Muscle layer of colon (tissue), 2 donors: ENCODE results near the gene NETO1.

Experiments used
- H3K27ac ChIP-seq: one replicate; pipeline ENCODE4 v1.7.0; 2013; ENCODE audit warnings: low read depth, mild to moderate bottlenecking, low read length, moderate library complexity
- H3K27me3 ChIP-seq, 2 donors: one replicate each; pipeline ENCODE4 v1.7.0; 2013; ENCODE audit warnings: low read length in 2 of 2, mild to moderate bottlenecking in 2 of 2; ENCODE audit not compliant: insufficient read depth in 2 of 2, control insufficient read depth in 1 of 2
- H3K36me3 ChIP-seq: one replicate; pipeline ENCODE4 v1.7.0; 2013; ENCODE audit warnings: mild to moderate bottlenecking, low read length; ENCODE audit not compliant: insufficient read depth
- H3K4me1 ChIP-seq: one replicate; pipeline ENCODE4 v1.7.0; 2013; ENCODE audit warnings: mild to moderate bottlenecking, low read length; ENCODE audit not compliant: insufficient read depth
- H3K4me3 ChIP-seq, 2 donors: one replicate each; pipeline ENCODE4 v1.7.0; 2013; ENCODE audit warnings: low read length in 2 of 2, low read depth in 1 of 2, mild to moderate bottlenecking in 1 of 2, moderate library complexity in 1 of 2
- H3K9ac ChIP-seq: one replicate; pipeline ENCODE4 v1.7.0; 2013; ENCODE audit warnings: low read length
- H3K9me3 ChIP-seq: one replicate; pipeline ENCODE4 v1.7.0; 2013; ENCODE audit warnings: mild to moderate bottlenecking, low read length
- donor health status: abdominal sarcoma.
- donor health status: Adenocarcinoma of cecum.

The NETO1 gene

DNA sequence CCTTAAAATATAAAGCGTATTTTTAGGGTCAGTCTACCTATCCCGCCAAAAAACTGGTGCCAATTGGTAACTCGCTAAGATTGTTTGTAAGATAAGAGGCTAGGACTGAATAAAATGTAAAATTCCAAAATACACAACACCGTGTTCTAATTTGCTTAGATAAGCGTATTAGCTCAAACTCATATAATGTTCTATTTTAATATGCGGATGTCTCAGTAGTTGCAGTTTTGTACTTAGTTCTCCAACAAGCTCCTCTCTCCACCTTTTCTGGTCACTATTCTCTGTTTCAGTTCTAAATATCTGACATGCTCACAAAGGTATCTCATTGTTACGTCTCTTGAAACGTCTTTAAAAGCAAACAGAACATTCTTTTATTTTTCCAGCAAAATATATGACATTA lies 24.0 kb downstream of the NETO1 start:
- no peak overlapping the region for H3K27ac ChIP-seq
- H3K4me1 ChIP-seq, result no peaks in the 10 kb centered on the region
- H3K4me3 ChIP-seq, result no peak overlapping the region
- H3K9ac ChIP-seq, result no peak overlapping the region
- H3K9me3 ChIP-seq, result no peaks in the 10 kb centered on the region
- no peaks in the 10 kb centered on the region for H3K36me3 ChIP-seq
- H3K27me3 ChIP-seq, result no peaks in the 10 kb centered on the region

DNA sequence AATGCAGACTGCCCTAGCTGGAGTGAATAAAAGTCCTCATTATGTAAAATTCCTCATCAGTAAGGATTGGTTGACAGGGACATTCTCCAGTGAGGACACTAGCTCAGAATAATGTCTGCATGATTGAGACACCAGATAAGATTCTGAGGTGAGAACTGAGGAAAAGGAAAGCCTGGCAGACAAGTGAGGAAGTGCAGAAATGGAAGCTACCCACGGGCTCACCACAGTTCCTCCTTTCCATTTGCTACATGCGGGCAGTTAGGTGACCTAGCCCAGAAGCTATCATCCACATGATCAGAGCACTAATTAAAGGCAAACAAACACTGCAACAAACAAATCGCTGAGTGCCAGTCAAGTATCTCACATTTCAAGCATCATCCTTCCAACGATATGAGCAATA lies 27.7 kb downstream of the NETO1 start:
- H3K9ac ChIP-seq, result no peak overlapping the region
- no peaks in the 10 kb centered on the region for H3K36me3 ChIP-seq
- H3K9me3 ChIP-seq, result no peaks in the 10 kb centered on the region
- no peak overlapping the region for H3K4me3 ChIP-seq
- H3K27ac ChIP-seq, result no peak overlapping the region
- no peaks in the 10 kb centered on the region for H3K4me1 ChIP-seq
- H3K27me3 ChIP-seq, result no peaks in the 10 kb centered on the region

DNA sequence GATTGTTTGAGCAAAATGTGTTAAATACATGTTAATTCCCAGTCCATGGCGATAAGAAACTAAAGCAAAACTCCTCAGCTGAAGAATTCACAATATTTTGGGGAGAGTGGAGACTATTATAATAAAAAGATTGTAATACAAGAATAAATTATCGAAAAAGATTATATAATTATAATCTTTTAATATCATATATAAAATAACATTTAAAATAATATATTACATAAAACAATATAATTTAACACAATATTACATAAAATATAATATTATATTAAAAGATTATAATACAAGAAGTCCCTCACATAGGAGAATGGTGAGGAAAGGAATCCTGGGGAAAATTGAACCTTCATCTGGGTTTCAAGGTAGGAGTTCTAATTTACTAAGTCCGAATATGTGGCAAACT lies 33.1 kb downstream of the NETO1 start:
- no peaks in the 10 kb centered on the region for H3K9me3 ChIP-seq
- H3K27me3 ChIP-seq, result no peaks in the 10 kb centered on the region
- H3K9ac ChIP-seq, result no peak overlapping the region
- no peaks in the 10 kb centered on the region for H3K36me3 ChIP-seq
- no peak overlapping the region for H3K4me3 ChIP-seq
- H3K4me1 ChIP-seq, result no peaks in the 10 kb centered on the region
- H3K27ac ChIP-seq, result no peak overlapping the region

DNA sequence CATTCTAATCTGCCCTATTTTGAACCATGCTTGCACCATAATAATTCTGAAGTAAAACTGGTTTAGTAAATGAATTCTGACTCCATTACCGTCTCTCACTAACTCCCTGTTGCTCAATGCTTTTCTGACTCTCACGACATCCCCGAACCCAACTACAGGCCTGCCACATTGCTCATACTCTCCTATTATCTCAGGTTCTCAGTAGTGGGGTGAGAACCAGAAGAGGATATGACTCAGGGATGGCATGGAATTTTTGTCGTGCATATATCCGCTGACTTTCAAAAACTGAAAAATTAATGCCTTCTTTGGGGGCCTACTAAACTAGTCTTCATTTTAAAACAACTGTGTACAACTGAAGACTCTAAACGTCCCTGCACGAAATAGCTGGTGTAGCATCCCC lies 34.3 kb downstream of the NETO1 start:
- no peaks in the 10 kb centered on the region for H3K4me1 ChIP-seq
- H3K27me3 ChIP-seq, result no peaks in the 10 kb centered on the region
- no peak overlapping the region for H3K9ac ChIP-seq
- H3K27ac ChIP-seq, result no peak overlapping the region
- no peak overlapping the region for H3K4me3 ChIP-seq
- no peaks in the 10 kb centered on the region for H3K36me3 ChIP-seq
- no peaks in the 10 kb centered on the region for H3K9me3 ChIP-seq

DNA sequence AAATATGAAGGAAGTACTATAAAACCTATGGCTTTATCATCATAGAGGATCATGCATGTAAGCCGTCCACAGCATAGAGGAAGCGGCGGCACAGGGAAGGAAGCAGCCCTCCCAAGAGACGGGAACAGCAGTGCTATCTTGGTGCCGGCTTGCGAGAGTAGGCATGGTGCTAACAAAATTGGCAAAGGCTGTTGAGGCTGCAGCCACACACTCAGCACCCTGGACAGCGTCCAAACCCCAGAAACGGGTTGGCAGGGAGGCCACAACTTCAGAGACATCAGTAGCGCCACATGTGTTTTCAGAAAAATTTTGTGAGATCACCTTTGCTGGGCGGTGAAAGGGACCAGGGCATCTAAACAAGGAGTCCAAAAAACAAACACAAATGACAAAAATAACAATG lies 37.7 kb downstream of the NETO1 start:
- H3K4me3 ChIP-seq, result no peak overlapping the region
- no peaks in the 10 kb centered on the region for H3K9me3 ChIP-seq
- no peak overlapping the region for H3K9ac ChIP-seq
- H3K36me3 ChIP-seq, result no peaks in the 10 kb centered on the region
- no peaks in the 10 kb centered on the region for H3K4me1 ChIP-seq
- no peaks in the 10 kb centered on the region for H3K27me3 ChIP-seq
- H3K27ac ChIP-seq, result no peak overlapping the region

DNA sequence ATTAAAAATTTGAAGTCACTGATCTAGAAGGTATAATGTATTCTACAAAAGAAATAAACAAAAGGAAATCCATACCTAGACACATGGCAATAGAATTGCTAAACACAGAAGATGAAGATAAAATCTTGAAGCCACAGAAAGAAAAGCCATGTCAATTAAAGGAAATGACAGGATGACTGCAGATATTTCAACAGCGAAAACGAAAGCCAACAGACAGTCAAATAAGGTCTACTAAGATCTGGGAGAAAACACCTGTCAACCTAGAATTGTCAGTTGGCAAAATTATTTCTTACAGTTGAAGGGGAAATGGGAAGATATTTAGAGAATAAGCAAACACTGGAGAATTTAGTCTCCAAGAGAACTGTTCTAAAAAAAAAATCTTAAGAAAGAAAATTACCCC lies 39.2 kb downstream of the NETO1 start:
- no peaks in the 10 kb centered on the region for H3K36me3 ChIP-seq
- H3K4me1 ChIP-seq, result no peaks in the 10 kb centered on the region
- no peak overlapping the region for H3K9ac ChIP-seq
- H3K27me3 ChIP-seq, result no peaks in the 10 kb centered on the region
- H3K27ac ChIP-seq, result no peak overlapping the region
- H3K9me3 ChIP-seq, result no peaks in the 10 kb centered on the region
- no peak overlapping the region for H3K4me3 ChIP-seq

DNA sequence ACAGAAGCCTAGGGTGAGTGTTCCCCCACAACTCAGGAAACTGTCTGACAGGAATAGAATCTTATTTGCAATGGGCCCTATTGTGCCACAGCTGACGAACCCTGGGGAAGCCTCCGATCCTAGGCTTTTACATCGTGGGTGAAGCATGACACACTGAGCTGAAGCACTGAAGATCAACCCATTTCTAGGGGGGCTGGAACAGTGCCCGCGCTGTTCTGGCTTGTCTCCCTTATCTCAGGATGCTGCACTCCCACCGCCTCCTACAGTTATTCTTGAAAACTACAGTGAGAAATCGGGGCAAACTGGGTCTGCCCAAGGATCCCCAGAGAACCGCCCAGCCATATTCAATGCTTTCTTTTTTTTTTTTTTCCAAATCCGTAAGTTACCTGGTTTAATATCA lies 41.1 kb downstream of the NETO1 start:
- H3K9me3 ChIP-seq, result no peaks in the 10 kb centered on the region
- H3K9ac ChIP-seq, result no peak overlapping the region
- H3K4me3 ChIP-seq, result no peak overlapping the region
- no peaks in the 10 kb centered on the region for H3K4me1 ChIP-seq
- no peaks in the 10 kb centered on the region for H3K27me3 ChIP-seq
- no peaks in the 10 kb centered on the region for H3K36me3 ChIP-seq
- no peak overlapping the region for H3K27ac ChIP-seq

DNA sequence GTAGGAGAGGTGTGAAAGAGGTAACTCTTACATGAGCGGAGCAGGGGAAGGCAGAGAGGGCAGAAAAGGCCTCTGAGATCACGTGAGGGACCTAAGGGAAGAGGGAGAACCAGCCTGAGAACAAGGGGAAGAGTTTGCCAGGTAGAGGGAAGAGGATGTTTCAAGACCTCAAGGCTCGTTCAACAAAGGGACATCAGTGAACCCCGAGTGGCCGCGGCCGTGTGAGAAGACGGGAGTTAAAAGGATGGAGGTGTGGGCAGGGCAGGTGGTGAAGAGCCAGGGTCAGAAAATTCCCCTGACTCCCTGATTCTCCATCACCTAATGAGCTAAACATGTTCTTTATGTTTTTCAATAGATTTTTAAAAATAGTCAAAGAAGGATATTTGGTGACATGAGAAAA lies 44.4 kb downstream of the NETO1 start:
- Histone ChIP-seq H3K4me1 (no peaks in the 10 kb centered on the region), H3K9ac (no peak overlapping the region), H3K9me3 (no peaks in the 10 kb centered on the region), H3K27ac (no peak overlapping the region), H3K4me3 (no peak overlapping the region), H3K36me3 (no peaks in the 10 kb centered on the region), H3K27me3 (no peaks in the 10 kb centered on the region)

DNA sequence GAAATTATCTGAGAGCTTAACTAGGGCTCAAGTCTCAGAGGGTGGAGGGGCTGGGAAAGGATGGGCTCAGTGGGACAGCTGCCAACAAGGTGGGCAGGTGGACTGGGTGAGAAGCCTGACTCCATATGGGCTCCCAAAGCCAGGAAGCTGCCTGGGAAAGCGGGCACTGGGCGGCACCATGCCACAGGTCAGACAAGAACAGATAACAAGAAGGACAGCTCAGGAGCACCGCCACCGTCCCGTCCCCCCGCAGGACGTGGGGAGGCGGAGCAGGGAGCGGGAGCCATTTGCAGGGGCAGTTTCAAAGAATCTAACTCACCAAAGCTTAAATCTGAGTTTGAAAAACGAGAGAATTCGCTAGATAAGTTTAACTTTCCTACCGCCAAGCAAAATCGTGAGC lies 45.6 kb downstream of the NETO1 start:
- no peaks in the 10 kb centered on the region for H3K4me1 ChIP-seq

DNA sequence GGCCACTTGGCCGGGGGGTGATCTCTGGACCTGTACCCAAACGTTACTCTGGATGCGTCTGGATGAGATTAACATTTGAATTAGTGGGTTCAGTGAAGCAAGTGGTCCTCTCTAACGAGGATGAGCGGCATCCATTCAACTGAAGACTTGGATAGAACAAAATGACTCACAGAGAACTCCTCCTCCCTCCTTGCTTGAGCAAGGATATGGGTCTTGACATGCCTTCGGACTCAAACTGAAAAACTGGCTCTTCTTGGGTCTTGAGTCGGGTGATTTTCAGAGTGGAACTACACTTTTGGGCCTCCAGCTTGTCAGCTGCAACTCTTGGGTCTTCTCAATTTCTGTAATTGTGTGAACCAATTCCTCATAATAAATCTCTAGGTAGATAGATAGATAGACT lies 47.2 kb downstream of the NETO1 start:
- H3K36me3 ChIP-seq, result no peaks in the 10 kb centered on the region
- no peak overlapping the region for H3K9ac ChIP-seq
- no peaks in the 10 kb centered on the region for H3K9me3 ChIP-seq
- no peaks in the 10 kb centered on the region for H3K4me1 ChIP-seq
- H3K4me3 ChIP-seq, result no peak overlapping the region
- no peak overlapping the region for H3K27ac ChIP-seq
- H3K27me3 ChIP-seq, result no peaks in the 10 kb centered on the region

More for the DNA sequence above, 45.6 kb downstream of the NETO1 start:
- Histone ChIP-seq H3K4me3 (no peak overlapping the region), H3K9me3 (no peaks in the 10 kb centered on the region), H3K27me3 (no peaks in the 10 kb centered on the region), H3K36me3 (no peaks in the 10 kb centered on the region), H3K9ac (no peak overlapping the region), H3K27ac (no peak overlapping the region)

DNA sequence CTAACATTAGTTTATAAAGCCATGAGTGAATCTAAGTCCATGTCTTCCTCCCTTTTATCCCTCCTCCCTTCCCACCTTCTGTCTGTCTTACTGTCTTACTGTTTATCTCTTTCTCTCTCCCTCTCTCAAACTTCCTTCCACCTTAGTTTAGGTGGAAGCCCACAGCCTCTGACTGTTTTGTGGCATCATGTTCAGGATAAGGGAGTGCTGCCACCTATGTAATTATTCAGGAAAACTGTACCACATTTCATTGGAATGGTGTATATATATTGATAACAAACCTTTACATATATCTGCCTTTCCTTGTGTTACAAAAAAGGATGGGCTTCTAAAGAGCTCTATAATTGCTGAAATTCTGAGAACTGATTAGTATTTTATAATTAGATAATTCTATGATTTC lies 48.7 kb downstream of the NETO1 start:
- no peaks in the 10 kb centered on the region for H3K36me3 ChIP-seq
- H3K27me3 ChIP-seq, result no peaks in the 10 kb centered on the region
- no peaks in the 10 kb centered on the region for H3K4me1 ChIP-seq
- no peak overlapping the region for H3K9ac ChIP-seq
- no peak overlapping the region for H3K4me3 ChIP-seq
- no peak overlapping the region for H3K27ac ChIP-seq
- H3K9me3 ChIP-seq, result no peaks in the 10 kb centered on the region

DNA sequence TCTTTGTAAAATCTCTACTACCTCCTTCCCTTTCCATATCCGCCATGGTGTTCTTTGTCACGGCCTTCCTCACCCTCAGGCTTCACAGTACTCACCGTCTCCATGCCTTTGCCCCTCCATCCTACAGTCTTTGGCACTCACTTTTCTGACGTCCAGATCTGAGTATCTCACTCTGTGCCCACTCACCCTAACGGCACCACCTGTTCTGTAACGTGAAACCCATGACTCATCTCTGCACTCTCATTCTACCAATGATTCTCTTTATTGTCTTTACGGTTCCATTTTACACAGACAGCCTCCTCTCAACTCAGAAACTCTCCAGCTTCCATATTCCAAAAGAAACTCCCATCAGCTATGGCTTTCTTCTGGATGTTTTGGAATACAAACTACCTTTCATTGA lies 56.7 kb downstream of the NETO1 start:
- Histone ChIP-seq H3K4me1 (no peaks in the 10 kb centered on the region), H3K36me3 (no peaks in the 10 kb centered on the region), H3K9ac (no peak overlapping the region), H3K27ac (no peak overlapping the region), H3K4me3 (no peak overlapping the region), H3K27me3 (no peaks in the 10 kb centered on the region), H3K9me3 (no peaks in the 10 kb centered on the region)
